ENCODE data around the gene TM9SF4.

The TM9SF4 gene

GRCh38 chr20:32132911-32133549 lies 23.5 kb downstream of the TM9SF4 start:
- H3K4me3 ChIP-seq (replicated peaks; ENCODE audit: low read depth, low read length), result no peak overlapping the region
- TF ChIP-seq CTCF (IDR thresholded peaks at IDR 0.05; ENCODE audit: low read depth, low read length, missing control alignments), result no peak
- DNase-seq (ENCODE audit: extremely low read depth, low read depth), result no peak

- H3K4me3 ChIP-seq (replicated peaks; ENCODE audit: low read depth, low read length), result no peak overlapping the region
- no peak for TF ChIP-seq CTCF (IDR thresholded peaks at IDR 0.05; ENCODE audit: low read depth, low read length, missing control alignments)
- DNase-seq (ENCODE audit: extremely low read depth, low read depth), result no peak
Measured at GRCh38 chr20:32134026-32134425, 24.5 kb downstream of the TM9SF4 start.

- no peak overlapping the region for H3K4me3 ChIP-seq (replicated peaks; ENCODE audit: low read depth, low read length)
- no peak for DNase-seq (ENCODE audit: extremely low read depth, low read depth)
- no peak for TF ChIP-seq CTCF (IDR thresholded peaks at IDR 0.05; ENCODE audit: low read depth, low read length, missing control alignments)
Measured at GRCh38 chr20:32135983-32136515, 26.5 kb downstream of the TM9SF4 start.

- TF ChIP-seq CTCF (IDR thresholded peaks at IDR 0.05; ENCODE audit: low read depth, low read length, missing control alignments), result no peak
- DNase-seq (ENCODE audit: extremely low read depth, low read depth), result no peak
- no peak overlapping the region for H3K4me3 ChIP-seq (replicated peaks; ENCODE audit: low read depth, low read length)
Measured at GRCh38 chr20:32138921-32139320, 29.4 kb downstream of the TM9SF4 start.

- DNase-seq (ENCODE audit: extremely low read depth, low read depth), result no peak
- no peak overlapping the region for H3K4me3 ChIP-seq (replicated peaks; ENCODE audit: low read depth, low read length)
- no peak for TF ChIP-seq CTCF (IDR thresholded peaks at IDR 0.05; ENCODE audit: low read depth, low read length, missing control alignments)
Measured at GRCh38 chr20:32139947-32140346, 30.4 kb downstream of the TM9SF4 start.

- H3K4me3 ChIP-seq (replicated peaks; ENCODE audit: low read depth, low read length), result no peak overlapping the region
- no peak for DNase-seq (ENCODE audit: extremely low read depth, low read depth)
- no peak for TF ChIP-seq CTCF (IDR thresholded peaks at IDR 0.05; ENCODE audit: low read depth, low read length, missing control alignments)
Measured at GRCh38 chr20:32140603-32141002, 31.1 kb downstream of the TM9SF4 start.

Data from HFF-Myc (cell line).